Measurements from ENCODE around the gene DSG4.

DNA sequence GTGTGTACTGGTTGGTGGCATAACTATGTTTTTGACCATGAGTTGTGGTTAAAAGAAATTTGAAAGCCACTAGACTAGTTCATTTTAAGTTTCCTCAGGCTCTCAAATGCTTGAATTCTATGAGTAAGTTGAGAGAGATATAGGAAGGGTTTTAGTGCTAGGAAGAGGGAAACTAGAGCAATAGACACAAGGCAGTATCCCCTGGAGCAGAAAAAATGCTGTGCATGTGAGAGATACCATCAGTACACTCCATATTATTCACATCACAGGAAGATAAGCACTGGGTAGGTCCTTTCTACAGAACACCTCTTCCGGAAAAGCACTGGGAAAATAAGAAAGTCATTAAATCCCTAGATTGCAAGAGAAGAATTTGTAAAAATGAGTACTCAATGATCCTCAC is 51.6 kb downstream of the DSG4 start:
- TF ChIP-seq FOXA1 (IDR thresholded peaks at IDR 0.05): no peak
- TF ChIP-seq, protein P1, sequence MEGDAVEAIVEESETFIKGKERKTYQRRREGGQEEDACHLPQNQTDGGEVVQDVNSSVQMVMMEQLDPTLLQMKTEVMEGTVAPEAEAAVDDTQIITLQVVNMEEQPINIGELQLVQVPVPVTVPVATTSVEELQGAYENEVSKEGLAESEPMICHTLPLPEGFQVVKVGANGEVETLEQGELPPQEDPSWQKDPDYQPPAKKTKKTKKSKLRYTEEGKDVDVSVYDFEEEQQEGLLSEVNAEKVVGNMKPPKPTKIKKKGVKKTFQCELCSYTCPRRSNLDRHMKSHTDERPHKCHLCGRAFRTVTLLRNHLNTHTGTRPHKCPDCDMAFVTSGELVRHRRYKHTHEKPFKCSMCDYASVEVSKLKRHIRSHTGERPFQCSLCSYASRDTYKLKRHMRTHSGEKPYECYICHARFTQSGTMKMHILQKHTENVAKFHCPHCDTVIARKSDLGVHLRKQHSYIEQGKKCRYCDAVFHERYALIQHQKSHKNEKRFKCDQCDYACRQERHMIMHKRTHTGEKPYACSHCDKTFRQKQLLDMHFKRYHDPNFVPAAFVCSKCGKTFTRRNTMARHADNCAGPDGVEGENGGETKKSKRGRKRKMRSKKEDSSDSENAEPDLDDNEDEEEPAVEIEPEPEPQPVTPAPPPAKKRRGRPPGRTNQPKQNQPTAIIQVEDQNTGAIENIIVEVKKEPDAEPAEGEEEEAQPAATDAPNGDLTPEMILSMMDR (IDR thresholded peaks at IDR 0.05; ENCODE audit: low read depth, low read length, missing input control): no peak
- no peak for TF ChIP-seq RAD21 (IDR thresholded peaks at IDR 0.05)
- TF ChIP-seq, protein P2, sequence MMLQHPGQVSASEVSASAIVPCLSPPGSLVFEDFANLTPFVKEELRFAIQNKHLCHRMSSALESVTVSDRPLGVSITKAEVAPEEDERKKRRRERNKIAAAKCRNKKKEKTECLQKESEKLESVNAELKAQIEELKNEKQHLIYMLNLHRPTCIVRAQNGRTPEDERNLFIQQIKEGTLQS (IDR thresholded peaks at IDR 0.05): no peak
- no peak for TF ChIP-seq YY1 (IDR thresholded peaks at IDR 0.05)
- TF ChIP-seq TAF1 (conservative IDR thresholded peaks at IDR 0.05): no peak
- no peak for TF ChIP-seq NR2F2 (IDR thresholded peaks at IDR 0.05)
- TF ChIP-seq, protein P3, sequence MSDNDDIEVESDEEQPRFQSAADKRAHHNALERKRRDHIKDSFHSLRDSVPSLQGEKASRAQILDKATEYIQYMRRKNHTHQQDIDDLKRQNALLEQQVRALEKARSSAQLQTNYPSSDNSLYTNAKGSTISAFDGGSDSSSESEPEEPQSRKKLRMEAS (IDR thresholded peaks at IDR 0.05): no peak
- TF ChIP-seq SP1 (IDR thresholded peaks at IDR 0.05): no peak
- TF ChIP-seq JUND (IDR thresholded peaks at IDR 0.05): no peak
- TF ChIP-seq, protein P4, sequence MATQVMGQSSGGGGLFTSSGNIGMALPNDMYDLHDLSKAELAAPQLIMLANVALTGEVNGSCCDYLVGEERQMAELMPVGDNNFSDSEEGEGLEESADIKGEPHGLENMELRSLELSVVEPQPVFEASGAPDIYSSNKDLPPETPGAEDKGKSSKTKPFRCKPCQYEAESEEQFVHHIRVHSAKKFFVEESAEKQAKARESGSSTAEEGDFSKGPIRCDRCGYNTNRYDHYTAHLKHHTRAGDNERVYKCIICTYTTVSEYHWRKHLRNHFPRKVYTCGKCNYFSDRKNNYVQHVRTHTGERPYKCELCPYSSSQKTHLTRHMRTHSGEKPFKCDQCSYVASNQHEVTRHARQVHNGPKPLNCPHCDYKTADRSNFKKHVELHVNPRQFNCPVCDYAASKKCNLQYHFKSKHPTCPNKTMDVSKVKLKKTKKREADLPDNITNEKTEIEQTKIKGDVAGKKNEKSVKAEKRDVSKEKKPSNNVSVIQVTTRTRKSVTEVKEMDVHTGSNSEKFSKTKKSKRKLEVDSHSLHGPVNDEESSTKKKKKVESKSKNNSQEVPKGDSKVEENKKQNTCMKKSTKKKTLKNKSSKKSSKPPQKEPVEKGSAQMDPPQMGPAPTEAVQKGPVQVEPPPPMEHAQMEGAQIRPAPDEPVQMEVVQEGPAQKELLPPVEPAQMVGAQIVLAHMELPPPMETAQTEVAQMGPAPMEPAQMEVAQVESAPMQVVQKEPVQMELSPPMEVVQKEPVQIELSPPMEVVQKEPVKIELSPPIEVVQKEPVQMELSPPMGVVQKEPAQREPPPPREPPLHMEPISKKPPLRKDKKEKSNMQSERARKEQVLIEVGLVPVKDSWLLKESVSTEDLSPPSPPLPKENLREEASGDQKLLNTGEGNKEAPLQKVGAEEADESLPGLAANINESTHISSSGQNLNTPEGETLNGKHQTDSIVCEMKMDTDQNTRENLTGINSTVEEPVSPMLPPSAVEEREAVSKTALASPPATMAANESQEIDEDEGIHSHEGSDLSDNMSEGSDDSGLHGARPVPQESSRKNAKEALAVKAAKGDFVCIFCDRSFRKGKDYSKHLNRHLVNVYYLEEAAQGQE (IDR thresholded peaks at IDR 0.05): no peak
